HUES64 (cell line): Measurements from ENCODE around the gene CTRB2. TPM values are rescaled to one million over a fixed set of nuclear protein-coding genes. Genes with fewer than 3 reads are reported as not detected.
A peak's percentile ranks its signal among the peaks of the same experiment; 100 is the strongest.

Source experiments
- H3K27ac ChIP-seq: 2 replicates; pipeline ENCODE4 v1.7.0; 2013; ENCODE audit warnings: low read depth, low read length, inconsistent platforms
- H3K27me3 ChIP-seq: 2 replicates; pipeline ENCODE4 v1.6.1; 2013; ENCODE audit warnings: mild to moderate bottlenecking, low read length; ENCODE audit not compliant: insufficient read depth
- H3K36me3 ChIP-seq: 2 replicates; pipeline ENCODE4 v1.6.1; 2013; ENCODE audit warnings: mild to moderate bottlenecking, low read length; ENCODE audit not compliant: insufficient read depth
- H3K4me1 ChIP-seq: 2 replicates; pipeline ENCODE4 v1.6.1; 2013; ENCODE audit warnings: mild to moderate bottlenecking, low read length, moderate library complexity; ENCODE audit not compliant: insufficient read depth
- H3K4me3 ChIP-seq: 2 replicates; pipeline ENCODE4 v1.5.1; 2013; ENCODE audit warnings: mild to moderate bottlenecking, low read length, moderate library complexity
- H3K9ac ChIP-seq: 2 replicates; pipeline ENCODE4 v1.6.1; 2013; ENCODE audit warnings: mild to moderate bottlenecking, low read depth, low read length
- H3K9me3 ChIP-seq: 2 replicates; pipeline ENCODE4 v1.6.1; 2013; ENCODE audit warnings: low read depth, low read length; ENCODE audit not compliant: insufficient read depth
- WGBS: fragments of 150-250, 120-280 bp; methylation state at CpG from one replicate; pipeline ENCODE4 v1.1.7; 2013; ENCODE audit warnings: missing lambda C conversion rate; 5-methylcytosine and 5-hydroxymethylcytosine counted together
- polyA plus RNA-seq, 2 experiments: library from polyadenylated mRNA; stranded (reverse); fragments of 50-300 nt; gene quantifications; one replicate each; pipeline ENCODE4 v1.2.3, GENCODE V29; 2013

Gene CTRB2
- not detected for polyA plus RNA-seq (2013, experiment 1 of 2)
- not detected for polyA plus RNA-seq (2013, experiment 2 of 2)

DNA sequence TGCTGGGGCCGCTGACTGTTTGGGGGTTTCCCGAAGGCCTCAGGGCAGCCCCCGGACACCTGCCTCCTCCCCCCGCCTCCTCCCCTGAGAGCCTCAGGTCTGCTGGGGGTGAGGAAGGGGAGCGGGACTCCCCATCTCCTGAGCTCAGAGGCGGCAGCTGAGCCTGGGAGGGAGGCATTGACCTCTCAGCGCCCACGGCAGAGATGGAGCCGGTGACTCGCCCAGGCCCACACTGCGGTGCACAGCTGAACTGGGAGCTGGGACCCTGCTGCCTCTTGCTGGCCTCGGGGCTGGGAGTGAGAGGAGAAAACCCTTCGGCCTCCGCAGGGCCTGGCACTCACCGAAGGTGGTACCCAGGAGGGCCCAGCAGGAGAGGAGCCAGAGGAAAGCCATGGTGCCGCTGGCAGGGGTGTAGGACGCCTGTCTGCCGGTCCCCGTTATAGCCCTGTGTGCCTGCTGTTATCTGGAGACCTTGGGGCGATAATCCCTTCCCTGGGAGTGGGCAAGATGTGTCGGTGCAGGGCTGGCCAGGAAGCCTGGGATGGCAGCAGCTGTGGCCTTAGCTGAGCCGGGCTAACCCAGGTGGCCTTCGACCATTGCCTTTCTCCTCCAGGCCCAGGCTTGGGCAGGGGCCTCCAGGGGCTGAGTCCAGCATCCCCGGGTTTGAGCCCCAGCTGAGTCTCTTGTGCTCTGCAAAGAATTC lies at the start of gene CTRB2:
TSS of gene CTRB2 (minus strand) at position 413 of the 703 bp plus-strand sequence. CDS start at position 393, 20 bp downstream.
- 92% methylated on average over 24 of the region's 24 CpGs for WGBS
- Histone ChIP-seq H3K27ac (no peak within 1 kb of the TSS), H3K36me3 (no peaks in the 10 kb centered on the region), H3K27me3 (no peaks in the 10 kb centered on the region), H3K4me3 (no peak within 1 kb of the TSS), H3K4me1 (no peaks in the 10 kb centered on the region), H3K9ac (no peak within 1 kb of the TSS), H3K9me3 (no peaks in the 10 kb centered on the region)

DNA sequence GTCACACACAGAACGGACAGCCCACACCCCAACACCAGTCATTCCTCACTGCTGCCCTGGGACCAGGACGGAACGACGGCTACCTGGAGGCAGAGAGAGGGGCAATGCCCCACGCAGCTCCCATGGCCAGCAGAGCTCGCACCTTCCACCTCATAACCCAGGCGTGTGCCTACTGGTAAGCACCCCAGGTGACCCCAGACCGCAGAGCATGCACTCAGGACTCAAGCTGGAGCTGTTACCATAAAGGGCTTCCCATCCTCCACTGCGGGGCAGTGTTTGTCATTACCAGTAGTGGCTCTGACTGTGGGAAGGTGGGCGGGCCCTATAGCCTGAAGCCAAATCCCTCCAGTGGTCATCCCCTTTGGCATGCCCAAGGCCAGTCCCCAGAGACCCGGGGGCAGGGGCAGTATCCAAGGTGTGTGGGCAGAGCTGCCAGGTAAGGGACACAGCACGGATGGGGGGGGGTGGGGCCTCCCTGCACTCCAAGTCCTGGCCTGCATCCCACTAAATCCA lies 49.2 kb upstream of the CTRB2 start:
- 51% methylated on average over 12 of the region's 12 CpGs for WGBS
- Histone ChIP-seq H3K36me3 (no peaks in the 10 kb centered on the region), H3K4me3 (no peak overlapping the region), H3K9me3 (no peaks in the 10 kb centered on the region), H3K27me3 (no peaks in the 10 kb centered on the region), H3K4me1 (peaks cover 58% of the 10 kb centered on the region), H3K9ac (no peak overlapping the region; the same call in 1 of the 2 replicates), H3K27ac (peak overlapping the region; percentile 85)

DNA sequence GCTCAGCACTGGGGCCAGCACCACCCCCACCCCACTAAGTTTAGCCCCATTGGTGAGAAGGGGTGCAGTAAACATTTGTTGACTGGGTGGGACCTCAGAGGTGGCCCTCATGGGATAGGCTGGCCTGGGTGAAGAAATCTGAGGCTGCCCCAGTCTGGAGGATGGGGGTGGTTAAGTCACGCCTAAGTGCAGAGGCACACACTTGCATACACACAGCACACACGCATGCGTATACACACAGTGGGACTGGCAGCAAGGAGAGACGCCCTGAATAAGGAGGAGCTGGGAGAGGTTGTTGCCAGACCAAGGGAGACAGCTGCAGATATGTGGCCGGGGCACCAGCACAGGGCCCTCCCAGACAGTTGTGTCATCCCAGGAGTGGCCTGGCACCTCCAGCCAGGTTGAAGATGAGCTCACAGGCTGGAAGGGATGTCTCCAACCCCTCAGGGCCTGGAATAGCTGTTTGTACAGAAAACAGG lies 47.4 kb upstream of the CTRB2 start:
- WGBS: 51% methylated on average over 4 of the region's 5 CpGs
- Histone ChIP-seq H3K27me3 (no peaks in the 10 kb centered on the region), H3K27ac (peak overlapping the region; percentile 99), H3K4me1 (peaks cover 62% of the 10 kb centered on the region), H3K4me3 (no peak overlapping the region), H3K9ac (peak overlapping the region; percentile 58; the same call in 1 of the 2 replicates), H3K9me3 (no peaks in the 10 kb centered on the region), H3K36me3 (no peaks in the 10 kb centered on the region)

DNA sequence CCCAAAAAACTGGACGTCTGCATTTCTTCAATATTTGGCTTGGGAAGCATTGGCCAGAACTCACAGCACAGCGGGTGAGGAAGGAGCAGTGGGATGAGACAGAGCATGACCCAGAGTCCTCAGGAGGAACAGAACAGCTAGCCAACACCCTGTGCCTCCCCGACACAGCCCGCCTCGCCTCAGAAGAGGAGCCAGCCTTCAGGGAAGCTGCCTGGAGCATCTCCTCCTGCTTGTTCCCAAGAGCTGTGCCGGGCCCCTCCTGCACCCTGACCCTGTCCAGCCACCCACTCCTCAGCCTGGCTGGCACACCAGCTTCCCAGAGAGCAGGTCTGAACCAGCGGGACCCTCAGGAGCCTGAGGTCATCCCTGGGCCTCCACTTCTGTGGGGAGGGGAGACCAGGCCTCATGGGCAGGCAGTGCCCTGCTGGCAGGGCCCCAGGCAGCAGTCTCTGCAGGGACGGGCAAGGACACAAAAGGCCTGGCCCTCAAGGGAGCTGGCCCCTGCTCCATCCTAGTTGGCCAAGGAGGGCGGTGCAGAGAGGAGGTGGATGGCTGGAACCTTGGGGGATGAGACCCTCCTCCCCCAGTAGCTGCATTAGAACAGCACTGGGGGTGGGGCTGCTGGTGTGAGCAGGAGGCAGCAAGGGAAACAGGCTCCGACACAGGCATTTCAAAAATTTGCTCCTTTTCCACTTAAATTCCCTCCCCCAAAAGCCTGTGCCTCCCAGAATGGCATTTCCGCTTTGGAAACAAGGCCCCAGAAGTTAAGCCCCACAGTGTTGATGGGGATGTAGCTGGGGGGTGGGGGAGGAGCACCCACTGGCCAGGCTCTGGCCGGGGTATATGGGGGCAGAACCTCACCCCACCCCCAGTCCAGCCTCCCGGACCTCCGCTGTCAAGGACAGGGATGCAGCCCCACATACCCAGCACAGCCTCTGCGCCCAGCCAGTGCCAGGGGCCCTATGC lies 46.3 kb upstream of the CTRB2 start:
- H3K27me3 ChIP-seq: no peaks in the 10 kb centered on the region
- peak overlapping the region; percentile 99 for H3K27ac ChIP-seq
- peak overlapping the region; percentile 71 for H3K9ac ChIP-seq
- peaks cover 2% of the 10 kb centered on the region; the same call in 1 of the 2 replicates for H3K36me3 ChIP-seq
- no peaks in the 10 kb centered on the region for H3K9me3 ChIP-seq
- WGBS: 41% methylated on average over 15 of the region's 15 CpGs
- peaks cover 69% of the 10 kb centered on the region for H3K4me1 ChIP-seq
- H3K4me3 ChIP-seq: peak overlapping the region; percentile 9; the same call in 1 of the 2 replicates

DNA sequence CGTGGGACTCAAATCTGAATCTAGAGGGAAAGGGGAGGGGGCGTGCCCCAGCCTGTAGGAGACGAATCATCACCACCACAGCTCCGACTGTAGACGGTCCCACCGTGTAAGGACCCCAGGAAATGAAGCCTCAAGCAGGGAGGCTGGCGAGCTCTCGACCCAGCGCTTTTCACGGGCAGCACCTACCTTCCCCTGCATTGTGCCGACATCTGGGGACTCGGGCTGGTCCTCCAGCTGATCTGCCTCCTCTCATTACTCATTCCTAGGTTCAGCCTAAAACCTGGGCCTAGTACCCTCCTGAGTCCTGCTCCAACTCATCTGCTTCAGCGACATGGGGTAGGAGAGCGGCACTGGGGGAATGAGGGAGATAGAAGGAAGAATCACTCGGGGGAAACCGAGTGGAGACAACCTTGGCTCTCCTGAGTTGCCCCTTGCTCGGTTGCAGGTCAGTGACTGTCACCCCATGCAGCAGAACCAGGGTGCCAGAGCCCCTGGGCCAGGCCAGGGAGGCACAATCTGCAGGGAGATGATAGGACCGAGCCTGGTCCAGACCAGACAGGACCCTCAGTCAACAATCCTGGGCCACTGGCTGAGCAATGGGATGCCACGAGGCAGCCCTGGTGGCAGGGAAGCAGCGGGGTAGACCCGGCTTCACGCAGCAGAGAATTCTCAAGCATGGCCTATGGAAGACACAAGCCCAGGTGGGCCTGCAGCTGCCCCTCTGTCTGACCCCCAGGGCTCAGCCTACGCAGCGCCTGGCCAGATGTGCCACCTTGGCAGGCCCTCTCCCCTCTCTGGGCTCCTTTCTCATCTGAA lies 45.3 kb upstream of the CTRB2 start:
- Histone ChIP-seq H3K27ac (peak overlapping the region; percentile 99), H3K4me1 (peaks cover 67% of the 10 kb centered on the region)
- 50% methylated on average over 24 of the region's 24 CpGs for WGBS

DNA sequence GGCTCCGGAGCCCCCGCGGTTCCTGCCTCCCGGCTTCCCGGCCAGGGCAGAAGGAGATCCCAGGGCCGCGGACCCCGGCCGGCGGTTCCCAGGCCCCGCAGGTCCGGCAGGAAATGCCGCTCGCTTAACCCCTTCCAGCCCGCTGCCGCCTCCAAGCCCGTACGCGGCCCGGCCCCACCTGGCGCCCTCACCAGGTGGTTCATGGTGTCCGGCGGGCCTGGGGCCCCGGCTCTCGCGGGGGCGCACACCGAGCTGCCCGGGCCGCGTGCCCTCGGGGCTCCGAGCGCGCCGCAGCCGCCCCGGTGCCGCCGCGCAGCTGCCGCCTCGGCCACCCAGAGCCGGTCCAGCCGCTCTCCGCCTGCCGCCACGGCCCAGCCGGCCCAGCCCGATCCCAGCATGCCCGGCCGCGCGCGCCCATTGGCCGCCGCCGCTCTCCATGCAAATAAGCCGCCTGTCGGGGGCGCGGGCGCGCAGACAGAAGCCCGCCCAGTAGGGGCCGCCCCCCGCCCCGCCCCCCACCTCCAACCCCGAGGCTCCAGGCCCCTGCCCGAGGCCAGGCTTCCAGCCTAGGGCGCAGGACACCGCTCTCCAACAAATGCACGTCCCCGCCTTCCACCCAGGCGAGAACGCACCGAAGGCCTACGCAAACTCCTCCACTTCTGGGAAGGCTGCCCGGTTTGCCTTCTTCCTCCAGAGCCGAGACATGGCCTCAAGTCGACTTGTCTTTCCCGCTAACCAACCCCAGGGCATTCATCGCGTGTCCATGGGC lies 44.5 kb upstream of the CTRB2 start, which contains the start of gene BCAR1:
TSS of gene BCAR1 (minus strand) at position 345 of the 769 bp plus-strand sequence. CDS start at position 203, 142 bp downstream.
- peak within 1 kb of the TSS; percentile 80 for H3K4me3 ChIP-seq
- peak within 1 kb of the TSS; percentile 85 for H3K9ac ChIP-seq
- H3K36me3 ChIP-seq: peaks cover 3% of the 10 kb centered on the region; the same call in 1 of the 2 replicates
- H3K27ac ChIP-seq: peak within 1 kb of the TSS; percentile 99
- H3K4me1 ChIP-seq: peaks cover 63% of the 10 kb centered on the region
- WGBS: under 1% methylated on average over 81 of the region's 84 CpGs
- H3K27me3 ChIP-seq: no peaks in the 10 kb centered on the region
- H3K9me3 ChIP-seq: no peaks in the 10 kb centered on the region

More for the DNA sequence above, 45.3 kb upstream of the CTRB2 start:
- Histone ChIP-seq H3K9ac (peak overlapping the region; percentile 71), H3K27me3 (no peaks in the 10 kb centered on the region), H3K36me3 (peaks cover 3% of the 10 kb centered on the region; the same call in 1 of the 2 replicates), H3K9me3 (no peaks in the 10 kb centered on the region), H3K4me3 (peak overlapping the region; percentile 46)

DNA sequence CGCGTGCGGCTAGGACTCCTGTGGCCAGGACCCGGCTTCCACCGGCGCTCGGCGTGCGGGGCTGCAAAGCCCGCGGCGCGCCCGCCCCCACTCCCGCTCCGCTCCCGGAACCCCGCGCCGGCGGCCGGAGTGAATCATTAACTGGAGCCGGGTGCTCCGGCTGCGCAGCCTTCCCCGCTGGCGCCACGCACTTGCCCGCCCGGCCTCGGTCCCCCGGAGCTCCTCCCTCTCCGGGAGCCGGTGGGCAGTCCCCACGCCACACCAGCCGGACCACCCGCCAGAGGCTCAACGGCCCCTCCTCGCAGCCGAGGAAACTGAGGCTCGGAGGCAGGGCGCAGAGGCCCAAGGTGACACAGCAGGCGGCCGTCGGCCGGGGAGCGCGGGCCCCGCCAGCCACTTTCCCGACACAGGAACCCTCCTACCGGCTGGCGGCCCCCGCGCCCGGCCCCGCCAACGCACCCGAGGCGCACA lies 43.9 kb upstream of the CTRB2 start:
- H3K27me3 ChIP-seq: no peaks in the 10 kb centered on the region
- peaks cover 3% of the 10 kb centered on the region; the same call in 1 of the 2 replicates for H3K36me3 ChIP-seq
- peaks cover 63% of the 10 kb centered on the region for H3K4me1 ChIP-seq
- H3K4me3 ChIP-seq: peak overlapping the region; percentile 80
- WGBS: under 1% methylated on average over 59 of the region's 59 CpGs
- peak overlapping the region; percentile 85 for H3K27ac ChIP-seq
- no peaks in the 10 kb centered on the region for H3K9me3 ChIP-seq
- peak overlapping the region; percentile 85 for H3K9ac ChIP-seq

DNA sequence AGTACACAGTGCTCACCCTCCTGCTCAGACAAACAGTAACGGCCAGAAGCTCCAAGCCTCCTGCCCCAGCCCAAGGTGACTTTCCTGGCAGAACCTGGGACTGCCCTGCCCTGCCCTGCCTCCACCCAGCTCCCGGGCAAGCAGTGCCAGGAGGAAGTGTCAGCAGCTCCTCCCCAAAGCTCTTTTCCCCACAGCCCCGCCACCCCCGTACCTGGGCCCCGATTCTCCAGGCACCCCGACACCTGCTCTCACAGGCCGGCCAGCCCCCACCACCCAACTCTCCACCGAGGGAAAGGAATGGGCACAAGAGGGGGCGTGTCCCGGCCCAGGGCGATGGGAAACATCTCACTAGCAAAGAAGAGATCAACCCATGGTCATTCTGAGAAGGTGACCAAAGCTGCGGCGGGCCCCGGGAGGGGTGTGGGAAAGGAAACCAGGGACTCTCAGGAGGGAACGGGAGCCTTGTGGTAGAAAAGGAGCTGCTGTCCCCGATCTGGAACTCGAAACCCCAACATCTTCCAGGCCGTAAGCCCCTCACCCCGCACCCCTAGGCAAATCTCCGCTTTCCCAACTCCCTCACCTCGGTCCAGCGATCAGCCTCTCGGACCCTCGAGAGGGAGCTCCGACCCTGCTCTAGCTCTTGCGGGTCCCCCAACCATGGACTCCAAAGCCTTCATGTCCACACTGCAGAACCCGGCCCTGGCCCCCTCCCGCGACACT lies 43.3 kb upstream of the CTRB2 start:
- H3K9ac ChIP-seq: peak overlapping the region; percentile 85
- H3K4me1 ChIP-seq: peaks cover 67% of the 10 kb centered on the region
- peak overlapping the region; percentile 85 for H3K27ac ChIP-seq
- WGBS: 15% methylated on average over 29 of the region's 29 CpGs
- H3K27me3 ChIP-seq: no peaks in the 10 kb centered on the region
- H3K4me3 ChIP-seq: peak overlapping the region; percentile 80
- H3K36me3 ChIP-seq: peaks cover 3% of the 10 kb centered on the region; the same call in 1 of the 2 replicates
- no peaks in the 10 kb centered on the region for H3K9me3 ChIP-seq

DNA sequence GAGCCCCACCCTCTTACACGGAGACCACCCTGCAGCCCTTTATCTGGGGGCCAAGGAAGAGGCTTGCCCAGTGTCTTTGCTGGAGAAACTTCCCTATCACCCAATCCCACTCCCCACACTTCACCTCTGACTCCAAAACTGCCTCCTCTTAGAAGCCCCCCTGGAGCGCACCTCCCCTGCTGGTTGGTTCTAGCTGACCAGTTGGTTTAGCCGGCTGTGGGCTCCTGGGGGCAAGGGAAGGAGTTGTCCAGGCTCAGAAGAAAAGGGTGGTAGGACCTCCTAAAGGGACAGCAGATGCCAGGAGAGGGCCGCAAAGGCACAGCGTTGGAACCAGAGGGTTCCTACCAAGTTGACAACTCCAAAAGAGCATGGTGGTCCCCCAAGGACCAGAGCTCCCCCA lies 42.5 kb upstream of the CTRB2 start:
- H3K36me3 ChIP-seq: peaks cover 3% of the 10 kb centered on the region; the same call in 1 of the 2 replicates
- peaks cover 67% of the 10 kb centered on the region for H3K4me1 ChIP-seq
- H3K27ac ChIP-seq: peak overlapping the region; percentile 43; the same call in 1 of the 2 replicates
- peak overlapping the region; percentile 80 for H3K4me3 ChIP-seq
- 68% methylated on average over 5 of the region's 5 CpGs for WGBS
- H3K9me3 ChIP-seq: no peaks in the 10 kb centered on the region
- H3K27me3 ChIP-seq: no peaks in the 10 kb centered on the region
- H3K9ac ChIP-seq: no peak overlapping the region
